Embryonic facial prominence (tissue), 1 donor: Measurements from ENCODE around the gene MED29.
A peak's percentile ranks its signal among the peaks of the same experiment; 100 is the strongest.

Source experiments
- DNase-seq: peaks from one replicate; pipeline ENCODE4 v3.0.0-alpha.2; 2016; ENCODE audit errors: extremely low spot score

MED29 gene

DNA sequence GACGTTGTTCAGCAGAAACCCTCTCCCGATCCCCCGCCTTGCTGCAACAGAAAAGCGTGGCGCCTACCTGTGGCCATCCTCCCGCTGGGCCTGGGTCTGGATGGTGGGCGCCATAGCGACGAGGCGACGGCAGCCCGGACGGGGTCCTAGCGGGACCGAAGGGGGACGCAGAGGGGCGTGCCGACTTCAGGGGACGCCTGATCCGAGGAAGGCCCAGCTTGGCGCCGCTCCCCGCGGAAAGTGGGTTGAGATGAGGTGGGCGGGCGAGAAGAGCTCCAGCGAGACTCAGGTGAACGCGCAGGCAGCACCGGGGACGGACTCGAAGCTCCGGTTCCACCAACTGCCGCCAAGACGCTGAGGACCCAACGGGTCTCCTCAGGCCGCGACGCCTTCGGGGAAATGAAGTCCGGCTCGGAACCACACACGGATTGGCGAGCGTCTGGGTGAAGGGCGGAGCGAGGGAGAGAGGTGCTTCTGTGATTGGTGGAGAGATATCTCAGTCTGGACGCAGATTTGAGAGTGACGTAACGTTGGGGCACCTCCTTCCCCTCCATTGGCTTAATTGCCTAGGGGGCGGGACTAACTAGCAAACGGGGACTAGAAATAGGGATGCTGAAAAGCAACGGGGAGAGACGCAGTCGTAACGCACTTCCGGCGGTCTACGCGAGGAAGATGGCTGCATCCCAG is at the start of gene MED29, which contains the start of gene PAF1:
Gene MED29, plus strand, starts transcription at position 628 of the 687 bp plus-strand sequence. Its CDS starts 45 bp downstream, at position 673.
Gene PAF1, minus strand, starts transcription at position 356 of the 687 bp plus-strand sequence. Its CDS starts 242 bp downstream, at position 114.
- DNase-seq: peak; percentile 100

- DNase-seq: peak; percentile 96
Measured at GRCh38 chr19:39341719-39342604, 49.2 kb upstream of the MED29 start, which contains the start of gene SAMD4B. Gene SAMD4B (plus strand): TSS chr19:39342421. CDS start chr19:39356894, 14,473 bp downstream.

GRCh38 chr19:39342647-39343305 is 48.4 kb upstream of the MED29 start:
- no peak for DNase-seq

GRCh38 chr19:39345956-39346355 is 45.2 kb upstream of the MED29 start:
- no peak for DNase-seq

DNA sequence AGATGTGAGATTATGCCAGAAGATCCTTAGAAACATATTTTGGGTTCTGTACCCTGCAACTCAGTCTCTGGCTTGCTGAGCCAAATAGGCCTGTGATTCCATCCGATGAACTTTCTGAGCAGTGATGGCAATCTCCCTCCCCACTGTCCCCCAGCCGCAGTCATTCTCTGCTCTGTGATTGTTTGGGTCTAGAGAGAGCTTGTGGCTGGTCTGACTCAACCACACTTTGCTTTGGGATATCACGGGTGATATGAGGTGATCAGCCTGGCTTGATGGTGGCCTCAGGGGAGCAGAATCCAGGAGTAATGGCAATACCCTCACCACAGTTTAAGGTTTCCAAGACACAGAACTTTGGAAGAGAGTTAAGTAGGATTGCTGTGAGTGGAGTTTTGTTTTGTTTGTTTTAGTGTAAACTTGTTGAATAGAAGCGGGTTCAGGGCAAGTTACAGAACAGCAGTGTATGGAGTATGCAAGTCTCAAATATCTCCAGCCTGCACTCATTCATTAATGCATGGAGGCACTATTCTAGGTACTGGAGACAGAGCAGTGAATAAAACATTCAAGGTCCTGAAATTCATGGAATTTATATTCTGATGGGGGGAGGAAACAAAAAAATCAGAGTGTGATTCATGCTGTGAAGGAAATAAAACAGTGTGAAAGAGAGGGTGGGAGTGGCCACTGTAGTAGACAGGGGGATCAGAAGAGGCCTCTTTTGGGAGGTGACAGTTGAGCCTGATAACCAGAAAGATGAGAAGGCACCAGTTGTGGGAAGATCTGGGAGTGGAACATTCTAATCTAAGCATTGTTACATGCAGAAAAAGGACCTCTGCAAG is 43.6 kb upstream of the MED29 start:
- DNase-seq: no peak

- no peak for DNase-seq
Measured at GRCh38 chr19:39349326-39349725, 41.9 kb upstream of the MED29 start.

- DNase-seq: no peak
Measured at GRCh38 chr19:39350156-39350555, 41.0 kb upstream of the MED29 start.

DNA sequence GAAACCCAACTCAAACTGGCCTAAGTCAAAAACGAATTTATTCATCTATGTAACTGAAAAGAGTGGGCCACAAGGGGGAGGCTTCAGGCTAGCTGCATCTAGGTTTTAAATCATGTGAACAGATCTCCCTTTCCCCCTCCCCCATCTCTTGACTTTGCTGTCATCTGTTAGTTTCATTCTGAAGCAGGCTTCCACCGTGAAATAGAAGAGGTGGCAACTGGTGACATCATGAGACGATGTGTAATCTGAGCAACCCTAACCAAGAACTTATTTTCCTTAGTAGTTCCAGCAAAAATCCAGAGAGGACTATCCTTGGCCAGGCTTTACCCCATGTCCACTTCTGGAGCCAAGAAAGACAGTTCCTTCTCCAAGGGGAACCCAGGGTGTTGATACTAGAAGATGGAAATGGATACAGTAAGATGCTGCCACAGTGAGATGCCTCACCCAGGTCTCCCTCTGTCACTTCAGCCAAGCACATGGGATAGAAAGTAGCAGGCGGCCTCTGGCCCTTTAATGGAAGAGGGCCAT is 39.6 kb upstream of the MED29 start:
- DNase-seq: no peak

DNA sequence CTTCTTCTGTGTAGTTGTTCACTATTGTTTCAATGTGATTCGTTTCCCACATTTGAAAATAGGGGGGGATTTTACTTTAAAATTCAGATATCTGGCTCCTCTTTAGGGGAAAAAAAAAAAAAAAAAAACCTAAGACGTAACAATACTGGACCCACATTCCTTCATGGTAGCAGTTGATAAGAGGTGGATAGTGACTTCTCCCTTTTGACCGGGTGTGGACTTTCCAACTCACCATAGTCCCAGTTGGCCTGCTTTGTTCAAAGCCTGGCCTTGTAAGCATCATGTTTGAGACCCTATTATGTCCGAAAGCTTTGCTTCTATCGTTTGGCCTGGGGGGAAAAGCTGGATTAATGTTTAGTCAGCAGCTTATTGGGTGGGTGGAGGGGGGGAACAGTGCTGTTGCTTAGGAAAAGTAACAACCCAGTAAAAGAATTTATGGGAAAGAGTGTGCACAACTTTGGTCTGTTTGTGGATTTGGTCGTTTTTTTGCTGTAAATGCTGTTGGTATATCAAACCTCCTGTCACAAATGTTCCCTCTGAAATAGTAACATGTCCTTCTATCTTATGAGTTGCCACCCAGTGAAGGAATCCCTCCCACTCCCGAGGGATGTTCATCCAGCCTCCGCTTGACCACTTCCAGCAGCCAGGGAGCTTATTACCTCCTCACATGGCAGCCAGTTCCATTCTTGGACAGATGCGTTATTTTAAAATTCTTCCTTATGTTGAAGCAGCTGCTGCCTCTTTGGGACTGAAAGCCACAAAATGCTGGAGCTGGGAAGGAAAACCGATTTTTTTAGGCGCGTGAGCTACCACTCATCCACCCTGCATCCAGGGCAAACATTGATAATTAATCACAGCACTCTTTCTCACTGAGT is 38.6 kb upstream of the MED29 start:
- no peak for DNase-seq

DNA sequence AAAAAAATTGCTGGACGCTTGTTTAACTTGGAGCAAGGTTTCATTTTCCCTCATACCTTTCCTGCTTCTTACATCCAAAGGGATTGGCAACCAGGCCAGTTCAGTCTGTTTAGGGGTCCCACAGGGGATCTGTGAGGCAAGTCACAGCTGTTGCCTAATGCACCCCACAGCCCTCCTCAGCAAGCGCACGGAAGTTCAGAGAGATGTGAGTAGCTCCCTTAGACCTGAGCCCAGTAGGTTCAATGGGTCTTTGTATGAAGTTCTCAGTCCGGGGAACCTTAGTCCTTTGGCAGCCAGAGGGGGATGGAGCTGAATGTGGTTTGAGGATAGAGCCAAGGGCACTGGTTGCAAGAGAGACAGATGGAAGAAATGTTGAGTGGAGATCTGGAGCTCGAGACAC is 35.9 kb upstream of the MED29 start:
- DNase-seq: no peak

DNA sequence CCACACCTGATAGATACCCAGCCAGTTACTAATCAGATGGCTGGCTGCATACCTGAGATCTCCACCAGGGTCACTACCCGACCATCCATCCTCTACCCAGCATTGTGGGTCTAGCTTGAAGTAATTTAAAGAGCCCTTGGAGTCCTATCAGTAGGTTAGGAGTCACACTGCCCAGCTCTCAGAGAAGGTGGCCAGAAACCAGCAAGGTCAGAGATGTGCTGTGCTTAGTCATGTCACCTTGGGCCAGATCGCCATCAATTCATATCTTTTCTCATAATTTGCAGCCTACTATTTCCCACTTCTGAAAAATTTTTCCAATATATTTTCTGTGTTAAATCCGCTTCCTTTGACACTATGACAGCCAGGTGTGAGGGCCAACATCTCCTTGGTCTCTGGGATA is 35.1 kb upstream of the MED29 start:
- DNase-seq: no peak

DNA sequence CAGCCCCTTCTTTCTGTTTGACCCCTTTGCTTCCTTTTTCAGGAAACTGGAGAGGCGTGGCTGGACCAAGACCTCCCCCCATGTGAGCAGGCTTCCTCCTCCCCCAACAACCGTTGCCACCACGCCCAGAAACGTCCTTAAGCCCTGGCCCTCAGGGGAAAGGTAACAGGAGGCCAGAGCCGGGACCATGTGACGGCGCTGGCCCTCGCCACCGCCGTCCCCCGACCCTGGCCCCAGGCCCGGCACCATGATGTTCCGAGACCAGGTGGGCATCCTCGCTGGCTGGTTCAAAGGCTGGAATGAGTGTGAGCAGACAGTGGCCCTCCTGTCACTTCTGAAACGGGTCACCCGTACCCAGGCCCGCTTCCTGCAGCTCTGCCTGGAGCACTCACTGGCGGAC is 34.5 kb upstream of the MED29 start:
- DNase-seq: no peak

DNA sequence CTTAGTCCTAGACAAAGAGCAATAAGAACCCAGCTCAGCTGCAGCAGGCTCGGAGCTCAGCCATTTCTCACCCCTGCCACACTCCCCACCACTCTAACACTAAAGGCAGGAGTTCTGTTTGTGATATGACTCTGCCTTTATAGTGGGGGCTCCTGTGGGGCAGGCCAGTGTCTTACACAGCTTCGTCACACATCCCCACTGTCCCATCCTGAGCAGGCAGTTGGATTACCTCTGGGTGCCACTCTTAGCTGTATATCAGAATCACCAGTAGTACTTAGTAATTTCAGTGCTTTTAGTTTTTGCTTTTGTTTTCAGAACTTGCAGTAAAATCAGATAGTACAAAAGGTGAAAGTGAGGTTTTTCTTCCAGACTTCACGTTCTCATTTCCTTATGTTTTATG is 32.2 kb upstream of the MED29 start:
- no peak for DNase-seq

- DNase-seq: no peak
Measured at GRCh38 chr19:39360599-39360998, 30.6 kb upstream of the MED29 start.

GRCh38 chr19:39362682-39363657 is 28.2 kb upstream of the MED29 start:
- DNase-seq: no peak

DNA sequence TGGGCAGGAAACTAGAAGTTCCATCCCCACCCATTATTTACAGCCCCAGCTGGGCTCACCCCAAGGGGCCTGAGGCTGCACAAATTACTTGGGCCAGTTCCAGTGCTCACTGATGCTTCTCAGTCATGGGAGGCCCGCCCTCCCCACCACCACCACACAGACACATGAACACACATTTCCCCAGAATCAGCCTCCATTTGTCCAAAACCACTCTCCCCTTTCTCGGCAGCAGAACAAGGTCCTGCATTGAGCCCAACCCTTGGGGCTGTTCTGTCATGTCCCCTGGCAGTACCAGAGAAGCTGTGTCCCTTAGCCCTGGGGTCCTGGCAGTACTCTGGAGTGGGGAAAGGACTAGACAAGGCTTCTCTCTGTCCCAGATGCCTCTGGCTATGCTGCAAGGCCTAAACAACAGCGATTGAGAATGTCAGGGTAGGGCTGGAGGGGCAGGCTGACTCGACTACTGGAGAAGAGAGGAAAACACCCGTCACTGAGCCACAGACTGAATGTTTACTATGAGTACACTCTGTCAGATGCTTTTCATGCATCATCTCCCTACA is 27.2 kb upstream of the MED29 start:
- DNase-seq: no peak

DNA sequence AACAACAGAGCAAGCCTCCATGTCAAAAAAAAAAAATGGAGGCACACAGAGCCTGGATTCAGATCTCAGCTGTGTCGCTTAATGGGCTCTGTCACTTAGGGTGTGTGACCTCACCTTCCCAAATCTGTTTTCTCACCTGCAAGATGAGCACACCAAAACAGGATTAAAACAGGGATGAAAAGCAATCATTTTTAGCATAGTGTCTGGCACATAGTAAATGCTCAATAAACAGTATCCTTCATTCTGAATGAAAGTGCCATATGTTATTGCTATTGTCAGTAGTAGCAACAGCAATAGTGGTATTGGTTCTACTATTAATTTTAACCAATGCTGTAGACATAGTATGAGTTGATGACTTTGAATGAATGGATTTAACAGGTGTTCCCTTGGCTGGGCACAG is 25.6 kb upstream of the MED29 start:
- DNase-seq: no peak

DNA sequence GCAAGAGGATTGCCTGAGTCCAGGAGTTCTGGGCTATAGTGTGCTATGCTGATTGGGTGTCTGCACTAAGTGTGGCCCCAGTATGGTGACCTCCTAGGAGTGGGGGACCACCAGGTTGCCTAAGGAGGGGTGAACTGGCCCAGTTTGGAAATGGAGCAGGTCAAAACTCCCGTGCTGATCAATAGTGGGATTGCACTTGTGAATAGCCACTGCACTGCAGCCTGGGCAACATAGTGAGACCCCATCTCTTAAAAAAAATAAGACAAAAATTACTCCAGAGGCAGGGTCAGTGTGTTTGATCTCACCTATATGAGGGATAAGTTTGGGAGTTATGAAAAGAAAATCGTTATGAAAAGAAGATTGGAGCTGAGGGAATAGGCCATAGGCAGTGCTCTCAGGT is 22.0 kb upstream of the MED29 start:
- no peak for DNase-seq

GRCh38 chr19:39370735-39371134 is 20.4 kb upstream of the MED29 start:
- DNase-seq: no peak
